DMS53 treated with DMSO at 0.1 percent for 48 hours (cell line): Measurements from ENCODE around the gene LTBP3.

Source experiments
- DNase-seq: peaks from one replicate; lab custom pipeline; 2025; ENCODE audit not compliant: unreplicated experiment; lab: John Stamatoyannopoulos, UW

Gene LTBP3

DNA sequence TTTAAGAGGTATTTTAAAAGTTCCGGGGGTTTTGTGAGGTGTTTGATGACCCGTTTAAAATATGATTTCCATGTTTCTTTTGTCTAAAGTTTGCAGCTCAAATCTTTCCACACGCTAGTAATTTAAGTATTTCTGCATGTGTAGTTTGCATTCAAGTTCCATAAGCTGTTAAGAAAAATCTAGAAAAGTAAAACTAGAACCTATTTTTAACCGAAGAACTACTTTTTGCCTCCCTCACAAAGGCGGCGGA lies 59.5 kb downstream of the LTBP3 start:
- DNase-seq, result no peak

DNA sequence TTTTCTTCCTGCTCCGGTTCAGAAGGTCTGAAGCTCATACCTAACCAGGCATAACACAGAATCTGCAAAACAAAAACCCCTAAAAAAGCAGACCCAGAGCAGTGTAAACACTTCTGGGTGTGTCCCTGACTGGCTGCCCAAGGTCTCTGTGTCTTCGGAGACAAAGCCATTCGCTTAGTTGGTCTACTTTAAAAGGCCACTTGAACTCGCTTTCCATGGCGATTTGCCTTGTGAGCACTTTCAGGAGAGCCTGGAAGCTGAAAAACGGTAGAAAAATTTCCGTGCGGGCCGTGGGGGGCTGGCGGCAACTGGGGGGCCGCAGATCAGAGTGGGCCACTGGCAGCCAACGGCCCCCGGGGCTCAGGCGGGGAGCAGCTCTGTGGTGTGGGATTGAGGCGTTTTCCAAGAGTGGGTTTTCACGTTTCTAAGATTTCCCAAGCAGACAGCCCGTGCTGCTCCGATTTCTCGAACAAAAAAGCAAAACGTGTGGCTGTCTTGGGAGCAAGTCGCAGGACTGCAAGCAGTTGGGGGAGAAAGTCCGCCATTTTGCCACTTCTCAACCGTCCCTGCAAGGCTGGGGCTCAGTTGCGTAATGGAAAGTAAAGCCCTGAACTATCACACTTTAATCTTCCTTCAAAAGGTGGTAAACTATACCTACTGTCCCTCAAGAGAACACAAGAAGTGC lies 60.0 kb downstream of the LTBP3 start:
- DNase-seq, result peak; percentile 48

DNA sequence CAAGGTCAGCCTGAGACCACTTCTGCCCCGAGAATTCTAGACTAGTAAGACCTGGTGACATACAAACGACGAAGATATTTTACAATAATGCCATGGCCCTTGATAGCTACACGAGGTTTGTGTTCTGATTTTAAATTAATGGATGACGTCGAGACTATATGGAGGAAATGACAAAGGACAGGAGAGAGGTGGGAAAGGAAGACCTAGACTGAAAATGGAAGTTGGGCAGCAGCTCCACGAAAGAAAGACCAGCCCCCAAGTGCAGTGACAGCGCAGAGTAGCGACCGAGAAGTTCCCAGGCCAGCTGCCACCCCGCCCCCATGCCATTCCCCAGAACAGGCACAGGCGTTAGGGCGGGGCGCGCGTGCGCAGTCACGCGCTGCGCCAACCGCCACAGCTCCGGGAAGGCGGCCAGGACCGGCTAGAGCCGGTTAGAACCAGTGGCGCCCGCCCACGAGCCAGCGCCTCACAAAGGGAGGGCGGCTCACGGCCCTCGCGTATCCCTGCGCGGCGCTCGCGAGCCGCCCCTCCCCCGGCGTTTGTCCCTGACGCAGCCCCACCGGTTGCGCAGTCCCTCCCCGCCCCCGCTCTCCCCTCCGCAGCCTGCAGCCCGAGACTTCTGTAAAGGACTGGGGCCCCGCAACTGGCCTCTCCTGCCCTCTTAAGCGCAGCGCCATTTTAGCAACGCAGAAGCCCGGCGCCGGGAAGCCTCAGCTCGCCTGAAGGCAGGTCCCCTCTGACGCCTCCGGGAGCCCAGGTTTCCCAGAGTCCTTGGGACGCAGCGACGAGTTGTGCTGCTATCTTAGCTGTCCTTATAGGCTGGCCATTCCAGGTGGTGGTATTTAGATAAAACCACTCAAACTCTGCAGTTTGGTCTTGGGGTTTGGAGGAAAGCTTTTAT lies 60.8 kb downstream of the LTBP3 start:
- DNase-seq, result peak; percentile 95

DNA sequence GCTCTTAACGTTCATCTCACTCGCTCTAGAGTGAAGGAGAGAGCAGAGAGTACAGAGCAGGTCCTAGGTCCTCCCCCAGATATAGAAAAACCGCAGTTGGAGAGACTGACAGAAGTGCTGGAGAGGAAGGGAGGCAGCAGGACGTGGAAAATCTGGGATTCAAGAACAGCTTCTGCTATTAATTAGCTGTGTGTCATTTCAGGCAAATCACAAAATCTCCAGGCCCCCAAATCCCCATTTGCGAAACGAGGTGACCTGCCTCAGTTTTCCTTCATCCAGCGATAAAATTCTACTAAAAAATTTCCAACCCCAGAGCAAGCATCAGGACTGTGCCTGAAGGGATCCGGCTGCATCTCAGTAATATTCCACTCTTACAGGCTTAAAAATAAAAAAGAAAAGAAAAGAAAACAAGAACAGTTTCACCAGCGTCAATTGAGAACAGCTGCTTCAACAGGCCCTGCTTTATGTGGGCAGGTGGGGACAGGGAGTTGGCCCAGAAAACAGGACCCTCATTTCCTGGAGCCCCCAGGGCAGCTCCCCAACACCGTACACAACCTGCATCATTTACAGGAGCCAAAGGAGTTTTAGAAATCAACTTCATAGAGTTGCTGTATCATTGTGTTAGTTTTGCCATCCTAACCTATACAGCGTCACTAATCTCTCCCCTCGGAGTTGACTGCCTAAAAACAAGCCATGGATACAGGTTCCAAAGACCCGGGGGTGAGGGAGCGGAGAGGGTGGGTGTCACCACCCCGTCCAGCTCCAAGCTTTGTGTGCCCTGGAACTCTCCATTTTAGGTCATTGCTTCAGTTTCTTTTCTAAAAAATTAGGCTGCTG lies 61.6 kb downstream of the LTBP3 start:
- peak; percentile 61 for DNase-seq

DNA sequence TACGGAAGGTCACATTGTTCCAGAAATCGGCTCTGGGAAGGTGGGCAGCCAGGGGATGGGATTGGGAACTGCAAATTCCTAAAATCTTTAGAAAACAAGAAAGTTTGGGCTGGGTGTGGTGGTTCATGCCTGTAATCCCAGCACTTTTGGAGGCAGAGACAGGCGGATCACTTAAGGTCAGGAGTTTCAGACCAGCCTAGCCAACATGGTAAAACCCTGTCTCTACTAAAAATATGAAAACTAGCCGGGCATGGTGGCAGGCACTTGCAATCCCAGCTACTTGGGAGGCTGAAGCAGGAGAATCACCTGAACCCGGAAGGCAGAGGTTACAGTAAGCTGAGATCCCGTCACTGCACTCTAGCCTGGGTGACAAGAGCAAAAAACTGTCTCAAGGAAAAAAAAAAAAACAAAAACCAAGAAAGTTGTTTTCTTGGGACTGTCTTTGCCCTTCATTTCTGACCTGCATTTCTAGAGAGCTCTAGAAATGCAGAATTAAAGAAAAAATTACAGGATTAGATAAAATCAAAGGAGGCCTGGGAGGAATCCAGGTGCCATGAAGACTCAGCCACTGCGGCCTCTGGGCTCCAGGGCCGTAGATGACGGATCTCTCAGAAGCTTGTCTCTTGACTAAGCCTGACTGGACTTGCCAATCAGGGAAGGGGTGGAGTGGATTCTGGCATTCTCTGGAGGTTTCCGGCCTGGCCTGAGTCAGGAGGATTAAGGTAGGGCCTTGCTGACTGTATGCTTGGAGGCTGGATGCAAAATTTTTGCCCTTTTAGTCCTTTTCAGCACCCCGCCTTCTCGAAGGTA lies 64.6 kb downstream of the LTBP3 start:
- no peak for DNase-seq

DNA sequence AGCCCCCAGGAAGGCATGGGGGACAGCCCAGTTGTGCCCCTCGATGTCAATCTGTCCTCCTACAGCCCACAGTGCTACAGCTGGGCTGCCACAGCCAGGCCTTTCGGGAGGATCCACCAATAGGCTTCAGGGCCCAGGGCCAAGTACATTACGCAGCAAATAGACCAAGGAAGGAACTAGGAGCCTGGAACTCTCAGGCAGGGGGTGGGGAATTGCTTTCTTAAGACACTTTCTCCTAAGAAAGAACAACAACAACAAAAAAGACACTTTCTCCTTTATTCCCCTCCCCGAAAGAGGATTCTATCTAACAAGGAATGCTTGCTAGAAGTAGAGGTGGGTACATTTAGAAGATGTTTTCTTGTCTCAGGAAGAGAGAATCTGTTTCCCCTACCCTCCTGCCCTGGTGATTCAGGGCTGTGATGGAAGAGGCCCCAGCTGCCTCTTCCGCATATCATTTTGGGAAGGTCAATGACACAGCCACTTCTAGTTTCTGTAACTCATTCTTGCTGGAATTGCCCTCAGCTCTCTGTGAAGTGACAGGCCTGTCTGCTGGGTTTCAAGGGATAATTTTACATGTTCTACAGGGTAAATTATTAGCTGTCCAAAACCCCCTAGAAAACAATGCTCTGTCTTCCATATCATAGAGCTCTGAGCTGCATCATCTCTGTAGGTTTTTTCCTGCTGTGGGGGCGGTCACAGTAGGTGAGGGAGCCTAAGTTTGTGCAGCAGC lies 65.4 kb downstream of the LTBP3 start:
- DNase-seq, result peak; percentile 38

DNA sequence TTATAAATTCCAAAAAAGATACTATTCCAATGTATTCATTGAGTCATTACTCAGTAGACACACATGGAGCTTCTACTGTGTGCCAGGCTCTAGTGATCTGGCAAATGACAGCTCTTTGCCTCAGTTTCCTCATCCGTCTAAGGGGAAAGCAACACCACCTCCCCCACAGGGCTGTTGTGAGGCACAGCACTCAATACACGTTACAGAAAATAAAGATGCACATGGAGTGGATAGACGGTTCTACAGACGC lies 65.8 kb downstream of the LTBP3 start:
- no peak for DNase-seq

DNA sequence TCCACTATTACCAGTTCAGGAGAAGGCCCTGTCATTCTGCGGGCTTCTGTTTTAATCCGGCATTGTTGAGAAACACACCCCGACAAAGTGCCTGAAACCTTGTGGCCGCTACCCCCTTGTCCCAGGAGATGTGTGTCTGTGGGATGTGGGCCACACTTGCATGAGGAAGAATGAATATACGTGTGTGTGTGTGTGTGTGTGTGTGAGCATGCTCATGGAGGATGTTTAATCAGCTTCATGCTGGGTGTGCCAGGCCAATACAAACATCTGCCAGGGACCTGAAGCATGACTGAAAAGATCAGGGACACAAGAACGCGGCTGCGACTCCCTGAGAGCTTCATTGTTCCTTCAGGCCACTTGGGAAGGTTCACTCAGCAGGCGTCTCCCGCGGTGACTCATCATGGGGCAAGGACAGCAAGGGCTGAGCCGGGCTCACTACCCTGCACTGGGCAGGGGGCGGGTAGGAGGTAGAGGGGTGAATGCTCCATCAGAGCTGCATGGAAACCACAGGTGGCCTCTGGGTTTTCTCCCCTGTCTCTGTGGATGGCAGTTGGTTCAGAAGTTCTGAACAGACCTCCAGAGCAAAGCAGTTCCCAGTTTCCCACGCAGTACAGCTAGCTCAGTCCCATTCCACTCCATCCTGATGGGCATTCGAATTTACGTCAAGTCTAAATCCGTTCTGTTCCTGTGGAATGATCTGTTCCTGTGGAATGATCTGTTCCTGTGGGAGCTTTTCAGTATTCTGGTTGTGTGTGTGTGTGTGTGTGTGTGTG lies 66.4 kb downstream of the LTBP3 start:
- DNase-seq, result peak; percentile 94

DNA sequence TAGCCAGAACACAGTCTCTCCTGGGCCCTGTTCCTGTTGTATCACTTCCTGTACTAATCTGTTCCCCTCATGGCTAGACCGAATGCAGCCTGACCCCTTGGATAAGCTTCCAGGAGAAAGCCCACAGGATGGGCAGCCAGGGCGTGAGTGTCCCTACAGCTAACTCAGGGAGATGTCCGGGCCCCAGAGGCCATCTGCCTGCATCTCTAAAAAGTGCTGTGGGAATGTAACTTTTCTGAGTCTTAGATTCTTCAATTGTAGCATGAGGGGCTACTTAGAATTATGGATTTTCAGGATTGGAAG lies 67.0 kb downstream of the LTBP3 start:
- DNase-seq, result no peak

DNA sequence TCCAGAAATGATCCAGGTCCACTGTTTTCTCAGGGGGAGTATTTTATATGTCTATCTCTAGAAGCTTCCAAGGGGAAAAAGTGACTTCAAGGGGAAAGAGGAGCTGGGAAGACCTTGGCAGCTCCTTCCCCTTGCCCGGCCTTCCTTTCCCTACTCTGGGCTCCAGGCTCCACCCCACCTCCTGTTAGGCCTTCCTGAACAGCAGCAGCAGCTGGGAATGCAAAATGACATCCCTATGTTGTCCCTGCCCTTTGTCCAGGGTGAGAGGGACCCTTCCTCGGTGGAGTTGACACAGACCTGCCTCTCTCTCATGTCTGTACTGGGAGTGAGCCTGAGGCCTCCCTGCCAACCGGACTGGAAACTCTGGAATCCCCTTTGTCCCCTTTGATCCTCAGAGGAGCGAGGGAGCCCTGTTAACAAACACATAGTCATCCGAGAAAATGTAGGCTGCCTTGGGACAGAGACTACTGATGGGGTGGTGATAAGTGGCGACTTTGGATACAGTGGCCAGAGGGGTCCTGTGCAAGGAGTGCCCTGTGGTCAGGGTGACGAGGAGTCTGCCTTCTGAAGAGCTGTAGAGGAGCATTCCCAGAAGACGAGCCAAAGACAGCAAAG lies 68.3 kb downstream of the LTBP3 start:
- no peak for DNase-seq

DNA sequence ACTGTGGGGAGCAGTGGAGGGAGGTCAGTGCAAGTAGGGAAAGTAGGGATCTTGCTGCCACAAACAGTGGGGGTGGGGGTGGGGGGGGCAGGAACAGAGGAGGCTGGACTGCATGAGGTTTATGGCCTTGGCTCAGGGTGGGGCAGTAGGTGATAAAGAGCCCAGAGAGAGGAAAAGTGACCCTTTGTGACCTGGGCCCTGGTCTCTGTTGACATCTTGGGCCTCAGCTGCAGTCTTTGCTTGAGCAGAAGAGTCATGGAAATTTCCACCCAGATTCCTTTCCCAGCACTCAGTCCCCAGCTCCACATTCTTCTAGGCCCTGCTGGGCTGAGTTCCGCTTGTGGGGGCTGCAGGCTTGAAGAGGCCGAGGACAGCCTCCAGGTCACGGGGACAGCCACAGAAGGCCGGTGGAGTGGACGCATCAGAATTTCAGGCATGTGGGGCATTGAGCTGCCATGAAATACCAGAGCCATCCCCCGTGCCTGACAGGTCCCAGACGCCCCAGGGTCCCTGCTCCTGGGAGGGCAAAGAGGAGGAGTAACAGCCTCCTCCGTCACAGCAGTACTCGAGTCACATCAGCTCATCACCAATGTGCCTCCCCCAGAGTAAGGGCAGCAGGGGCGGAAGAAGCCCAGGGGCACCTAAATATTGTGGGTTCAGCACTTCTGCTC lies 69.0 kb downstream of the LTBP3 start:
- DNase-seq, result no peak
